GM21723 (cell line): Measurements from ENCODE around the gene ANKRD13C.
"Not testable (repeated sequence)": the region's sequence is repeated elsewhere in the genome, so short reads cannot be mapped to it uniquely, and the experiment has no call there.

Source experiments
- ATAC-seq: cut with Tn5 transposase; IDR thresholded peaks from one replicate; pipeline ENCODE4 v1.9.1; 2021; ENCODE audit warnings: mild to moderate bottlenecking, moderate library complexity; ENCODE audit not compliant: unreplicated experiment

The ANKRD13C gene

GRCh38 chr1:70361727-70362398 lies 7.3 kb upstream of the ANKRD13C start:
- no peak for ATAC-seq

- no peak for ATAC-seq
Measured at GRCh38 chr1:70360321-70360720, 5.8 kb upstream of the ANKRD13C start.

GRCh38 chr1:70358921-70359564 lies 4.5 kb upstream of the ANKRD13C start:
- ATAC-seq: peak; percentile 44

GRCh38 chr1:70355920-70356319 lies 1.4 kb upstream of the ANKRD13C start:
- no peak for ATAC-seq

- ATAC-seq: no peak
Measured at GRCh38 chr1:70355111-70355407, 537 bp upstream of the ANKRD13C start.

GRCh38 chr1:70353601-70354331 lies 756 bp downstream of the ANKRD13C start:
- ATAC-seq: peak; percentile 35

GRCh38 chr1:70353044-70353443 lies 1.5 kb downstream of the ANKRD13C start:
- no peak for ATAC-seq

- ATAC-seq: not testable (repeated sequence)
Measured at GRCh38 chr1:70349799-70350198, 4.7 kb downstream of the ANKRD13C start.

- no peak for ATAC-seq
Measured at GRCh38 chr1:70348399-70349165, 5.9 kb downstream of the ANKRD13C start.

GRCh38 chr1:70339644-70340043 lies 14.9 kb downstream of the ANKRD13C start:
- not testable (repeated sequence) for ATAC-seq

- no peak for ATAC-seq
Measured at GRCh38 chr1:70336050-70336449, 18.5 kb downstream of the ANKRD13C start.

- no peak for ATAC-seq
Measured at GRCh38 chr1:70334436-70334835, 20.1 kb downstream of the ANKRD13C start.

- no peak for ATAC-seq
Measured at GRCh38 chr1:70333245-70333644, 21.3 kb downstream of the ANKRD13C start.

GRCh38 chr1:70331962-70332361 lies 22.6 kb downstream of the ANKRD13C start:
- no peak for ATAC-seq

- no peak for ATAC-seq
Measured at GRCh38 chr1:70327306-70328076, 27.0 kb downstream of the ANKRD13C start.

- ATAC-seq: no peak
Measured at GRCh38 chr1:70324683-70325082, 29.8 kb downstream of the ANKRD13C start.

- ATAC-seq: no peak
Measured at GRCh38 chr1:70319750-70320149, 34.8 kb downstream of the ANKRD13C start.

GRCh38 chr1:70318191-70318590 lies 36.3 kb downstream of the ANKRD13C start:
- ATAC-seq: no peak

- ATAC-seq: no peak
Measured at GRCh38 chr1:70317087-70317486, 37.4 kb downstream of the ANKRD13C start.

GRCh38 chr1:70315782-70316181 lies 38.7 kb downstream of the ANKRD13C start:
- ATAC-seq: no peak
